ENCODE data around the gene HDAC11.
"Not testable (repeated sequence)": the region's sequence is repeated elsewhere in the genome, so short reads cannot be mapped to it uniquely, and the experiment has no call there.

The HDAC11 gene

GRCh38 chr3:13519006-13519791 is 39.1 kb downstream of the HDAC11 start:
- Histone ChIP-seq H3K4me2 (ENCODE audit: low read depth, low read length) (no peak overlapping the region), H3K27ac (ENCODE audit: low read length) (no peak overlapping the region), H2AFZ (ENCODE audit: low read length) (no peak overlapping the region), H3K9me3 (replicated peaks; ENCODE audit: insufficient read depth, low read length) (no peaks in the 10 kb centered on the region), H3F3A (ENCODE audit: insufficient read depth, low read length) (no peaks in the 10 kb centered on the region), H3K4me3 (ENCODE audit: low read length) (no peak overlapping the region), H3K79me2 (ENCODE audit: low read length) (no peaks in the 10 kb centered on the region), H3K9ac (ENCODE audit: low read length) (no peak overlapping the region), H4K20me1 (ENCODE audit: insufficient read depth, low read length) (no peaks in the 10 kb centered on the region), H3K4me1 (ENCODE audit: low read length) (no peaks in the 10 kb centered on the region), H3K9me2 (replicated peaks; ENCODE audit: insufficient read depth, low read length) (no peaks in the 10 kb centered on the region), H3K27me3 (replicated peaks; ENCODE audit: insufficient read depth, low read length) (peaks cover 99% of the 10 kb centered on the region), H3K36me3 (replicated peaks; ENCODE audit: insufficient read depth, low read length) (no peaks in the 10 kb centered on the region)
- TF ChIP-seq EZH2phosphoT487 (IDR thresholded peaks at IDR 0.05; ENCODE audit: low read length), result no peak
- no peak for TF ChIP-seq CTCF (IDR thresholded peaks at IDR 0.05; ENCODE audit: low read length)
- TF ChIP-seq EZH2 (optimal IDR thresholded peaks at IDR 0.05; ENCODE audit: low read depth, low read length), result no peak
- DNase-seq, result no peak

GRCh38 chr3:13520326-13520880 is 40.3 kb downstream of the HDAC11 start:
- TF ChIP-seq EZH2phosphoT487 (IDR thresholded peaks at IDR 0.05; ENCODE audit: low read length) (no peak), EZH2 (optimal IDR thresholded peaks at IDR 0.05; ENCODE audit: low read depth, low read length) (no peak), CTCF (IDR thresholded peaks at IDR 0.05; ENCODE audit: low read length) (no peak)
- peaks cover 98% of the 10 kb centered on the region for H3K27me3 ChIP-seq (replicated peaks; ENCODE audit: insufficient read depth, low read length)
- no peaks in the 10 kb centered on the region for H3K79me2 ChIP-seq (ENCODE audit: low read length)
- H3K4me1 ChIP-seq (ENCODE audit: low read length), result no peaks in the 10 kb centered on the region
- no peaks in the 10 kb centered on the region for H3K9me3 ChIP-seq (replicated peaks; ENCODE audit: insufficient read depth, low read length)
- no peak overlapping the region for H3K9ac ChIP-seq (ENCODE audit: low read length)
- no peaks in the 10 kb centered on the region for H3K36me3 ChIP-seq (replicated peaks; ENCODE audit: insufficient read depth, low read length)
- no peaks in the 10 kb centered on the region for H3F3A ChIP-seq (ENCODE audit: insufficient read depth, low read length)
- no peak overlapping the region for H3K27ac ChIP-seq (ENCODE audit: low read length)
- no peak overlapping the region for H2AFZ ChIP-seq (ENCODE audit: low read length)
- no peak overlapping the region for H3K4me2 ChIP-seq (ENCODE audit: low read depth, low read length)
- no peak overlapping the region for H3K4me3 ChIP-seq (ENCODE audit: low read length)
- no peak for DNase-seq
- H3K9me2 ChIP-seq (replicated peaks; ENCODE audit: insufficient read depth, low read length), result no peaks in the 10 kb centered on the region
- no peaks in the 10 kb centered on the region for H4K20me1 ChIP-seq (ENCODE audit: insufficient read depth, low read length)

GRCh38 chr3:13521309-13521708 is 41.2 kb downstream of the HDAC11 start:
- no peak for TF ChIP-seq CTCF (IDR thresholded peaks at IDR 0.05; ENCODE audit: low read length)
- TF ChIP-seq EZH2phosphoT487 (IDR thresholded peaks at IDR 0.05; ENCODE audit: low read length), result no peak
- TF ChIP-seq EZH2 (optimal IDR thresholded peaks at IDR 0.05; ENCODE audit: low read depth, low read length), result no peak
- Histone ChIP-seq H3K36me3 (replicated peaks; ENCODE audit: insufficient read depth, low read length) (no peaks in the 10 kb centered on the region), H3K9me2 (replicated peaks; ENCODE audit: insufficient read depth, low read length) (no peaks in the 10 kb centered on the region), H4K20me1 (ENCODE audit: insufficient read depth, low read length) (no peaks in the 10 kb centered on the region), H3K4me2 (ENCODE audit: low read depth, low read length) (no peak overlapping the region), H3K4me1 (ENCODE audit: low read length) (no peaks in the 10 kb centered on the region), H3K9ac (ENCODE audit: low read length) (no peak overlapping the region), H3K27me3 (replicated peaks; ENCODE audit: insufficient read depth, low read length) (peaks cover 98% of the 10 kb centered on the region), H3K27ac (ENCODE audit: low read length) (no peak overlapping the region), H3K79me2 (ENCODE audit: low read length) (no peaks in the 10 kb centered on the region), H3K9me3 (replicated peaks; ENCODE audit: insufficient read depth, low read length) (no peaks in the 10 kb centered on the region), H3K4me3 (ENCODE audit: low read length) (no peak overlapping the region), H3F3A (ENCODE audit: insufficient read depth, low read length) (no peaks in the 10 kb centered on the region), H2AFZ (ENCODE audit: low read length) (no peak overlapping the region)
- no peak for DNase-seq

- H3K4me2 ChIP-seq (ENCODE audit: low read depth, low read length); DNase-seq; H3K9ac ChIP-seq (ENCODE audit: low read length); H3K27ac ChIP-seq (ENCODE audit: low read length); H3K4me1 ChIP-seq (ENCODE audit: low read length); H3F3A ChIP-seq (ENCODE audit: insufficient read depth, low read length); H3K9me2 ChIP-seq (replicated peaks; ENCODE audit: insufficient read depth, low read length); H3K79me2 ChIP-seq (ENCODE audit: low read length); H3K36me3 ChIP-seq (replicated peaks; ENCODE audit: insufficient read depth, low read length); H4K20me1 ChIP-seq (ENCODE audit: insufficient read depth, low read length); H3K4me3 ChIP-seq (ENCODE audit: low read length); H3K9me3 ChIP-seq (replicated peaks; ENCODE audit: insufficient read depth, low read length); H2AFZ ChIP-seq (ENCODE audit: low read length): not testable (repeated sequence)
- H3K27me3 ChIP-seq (replicated peaks; ENCODE audit: insufficient read depth, low read length), result peaks cover 98% of the 10 kb centered on the region
These were observed 41.6 kb downstream of the HDAC11 start for GRCh38 chr3:13521749-13522148.

All from MM.1S (cell line).